ENCODE measurements around the gene SNX11.

- TF ChIP-seq CTCF (IDR thresholded peaks at IDR 0.05; ENCODE audit: extremely low read depth in 1 of 2, insufficient read depth in 1 of 2, low read depth in 1 of 2, low read length in 2 of 2) (no peak), POLR2AphosphoS5 (IDR thresholded peaks at IDR 0.05; ENCODE audit: insufficient read depth, low read depth, low read length) (no peak), POLR2A (IDR thresholded peaks at IDR 0.05; ENCODE audit: low read depth, low read length) (no peak), EZH2 (IDR thresholded peaks at IDR 0.05; ENCODE audit: borderline replicate concordance, low read depth, low read length, severe bottlenecking) (no peak)
These were observed 48.4 kb upstream of the SNX11 start for GRCh38 chr17:48059125-48059668.

All from endothelial cell of umbilical vein (primary cell).